Sigmoid colon (tissue), 7 donors: ENCODE results near the gene CDC14B. TPM values are rescaled to one million over a fixed set of nuclear protein-coding genes. Genes with fewer than 3 reads are reported as not detected.

Experiments used
- DNase-seq: peaks from one replicate; pipeline ENCODE4 v3.0.0-alpha.2; 2019
- H3K27ac ChIP-seq, 4 donors: fragments of 200-600 bp; sonication (generic); one replicate each; pipeline ENCODE4 v1.5.1; 2016 to 2019; ENCODE audit warnings: mild to moderate bottlenecking in 1 of 4
- H3K27me3 ChIP-seq, 3 donors: fragments of 200-600 bp; sonication (generic); one replicate each; pipeline ENCODE4 v1.5.1; 2019; ENCODE audit warnings: mild to moderate bottlenecking in 1 of 3
- H3K36me3 ChIP-seq, 4 donors: fragments of 200-600 bp; sonication (generic); one replicate each; pipeline ENCODE4 v1.5.1; 2016 to 2019
- H3K4me1 ChIP-seq, 4 donors: fragments of 200-600 bp; sonication (generic); one replicate each; pipeline ENCODE4 v1.5.1; 2017 to 2019
- H3K4me3 ChIP-seq, 4 donors: fragments of 200-600 bp; sonication (generic); one replicate each; pipeline ENCODE4 v1.5.1; 2017 to 2019; ENCODE audit warnings: mild to moderate bottlenecking in 2 of 4, moderate library complexity in 1 of 4
- H3K9me3 ChIP-seq, 4 donors: fragments of 200-600 bp in 3 of 4; sonication (generic) in 3 of 4; one replicate each; pipeline versions ENCODE4 v1.5.1 to v1.6.1; 2013 to 2019
- EP300 ChIP-seq, 4 donors: sonication (generic); formaldehyde crosslinking; IDR thresholded peaks; one replicate each; pipeline ENCODE4 v1.6.1; 2017; ENCODE audit warnings: antibody characterized with exemption in 4 of 4
- POLR2A ChIP-seq, 2 donors: fragments of 450-650 bp; IDR thresholded peaks; one replicate each; pipeline ENCODE4 v1.6.1; 2016; ENCODE audit warnings: antibody characterized with exemption in 2 of 2, mild to moderate bottlenecking in 2 of 2, moderate library complexity in 2 of 2
- POLR2AphosphoS5 ChIP-seq, 4 donors: sonication (generic); formaldehyde crosslinking; IDR thresholded peaks; one replicate each; pipeline ENCODE4 v1.6.1; 2017; ENCODE audit warnings: antibody characterized with exemption in 4 of 4
- WGBS, 2 donors: extraction: QIAGEN DNeasy Blood & Tissue Kit; methylation state at CpG; one replicate each; pipeline ENCODE4 v1.1.7; 2013; 5-methylcytosine and 5-hydroxymethylcytosine counted together
- intact Hi-C: fragments of 100-400 bp; cut with DNase I; formaldehyde crosslinking; loops from one replicate; pipeline ENCODE4 v1.15.1; 2023
- polyA plus RNA-seq, 3 donors: library from polyadenylated mRNA; stranded (reverse); fragments of 200-250 nt; gene quantifications; one replicate each; pipeline ENCODE4 v1.2.3, GENCODE V29; 2013
- total RNA-seq, 4 donors: library from RNA; depleted of rRNA; stranded (reverse); fragments of >200 nt; gene quantifications; one replicate each; pipeline ENCODE4 v1.1.0, GENCODE V29; 2016
- TF ChIP-seq, protein P1 (sequence below), 4 experiments: fragments of 450-650 bp in 3 of 4; fragments of 200-600 bp in 1 of 4; IDR thresholded peaks; one replicate each; pipeline ENCODE4 v1.5.1; 2016 to 2019; ENCODE audit warnings: antibody characterized with exemption in 4 of 4, mild to moderate bottlenecking in 3 of 4, moderate library complexity in 2 of 4
- donor health status: healthy with polysubstance abuse.
- donor health status: Bipolar disorder and iron deficiency.
- donor health status: healthy.

The CDC14B gene
- total and polyA plus RNA-seq, 7 donors, result 5.6 to 35.7 (median 12.5) TPM

DNA sequence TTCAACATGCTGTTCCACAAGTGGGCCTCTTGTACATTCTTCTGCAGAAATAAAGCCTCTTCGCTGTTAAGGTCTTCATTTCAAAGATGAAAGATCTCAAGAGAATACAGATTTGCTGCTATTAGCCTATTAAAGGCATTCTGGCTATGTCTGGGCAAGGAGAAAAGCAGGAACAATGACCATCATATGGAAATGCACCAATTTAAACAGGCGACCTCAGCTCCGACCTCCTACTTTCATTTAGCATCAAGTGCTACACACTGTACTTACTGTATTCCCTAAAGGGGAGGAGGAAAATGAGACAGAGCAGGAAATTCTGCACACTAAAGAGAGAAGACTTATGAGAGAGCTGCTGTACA, 104.9 kb downstream of the CDC14B start:
- intact Hi-C loops, result no loop called here
- Histone ChIP-seq H3K36me3 (peaks cover 0 to 31% (median 4%) of the 10 kb centered on the region in 4 donors), H3K4me3 (no peak overlapping the region), H3K27ac (peak overlapping the region; percentile 16 to 75 (median 36)), H3K4me1 (peaks cover 0 to 12% (median 0%) of the 10 kb centered on the region in 4 donors), H3K27me3 (no peaks in the 10 kb centered on the region), H3K9me3 (no peaks in the 10 kb centered on the region)
- WGBS, 2 donors, result 85 to 89% methylated on average over 3 of the region's 3 CpGs
- no peak for DNase-seq
- TF ChIP-seq POLR2AphosphoS5 (IDR thresholded peaks at IDR 0.05) (no peak), POLR2A (IDR thresholded peaks at IDR 0.05) (no peak), EP300 (IDR thresholded peaks at IDR 0.05) (no peak)
- TF ChIP-seq, protein P1, sequence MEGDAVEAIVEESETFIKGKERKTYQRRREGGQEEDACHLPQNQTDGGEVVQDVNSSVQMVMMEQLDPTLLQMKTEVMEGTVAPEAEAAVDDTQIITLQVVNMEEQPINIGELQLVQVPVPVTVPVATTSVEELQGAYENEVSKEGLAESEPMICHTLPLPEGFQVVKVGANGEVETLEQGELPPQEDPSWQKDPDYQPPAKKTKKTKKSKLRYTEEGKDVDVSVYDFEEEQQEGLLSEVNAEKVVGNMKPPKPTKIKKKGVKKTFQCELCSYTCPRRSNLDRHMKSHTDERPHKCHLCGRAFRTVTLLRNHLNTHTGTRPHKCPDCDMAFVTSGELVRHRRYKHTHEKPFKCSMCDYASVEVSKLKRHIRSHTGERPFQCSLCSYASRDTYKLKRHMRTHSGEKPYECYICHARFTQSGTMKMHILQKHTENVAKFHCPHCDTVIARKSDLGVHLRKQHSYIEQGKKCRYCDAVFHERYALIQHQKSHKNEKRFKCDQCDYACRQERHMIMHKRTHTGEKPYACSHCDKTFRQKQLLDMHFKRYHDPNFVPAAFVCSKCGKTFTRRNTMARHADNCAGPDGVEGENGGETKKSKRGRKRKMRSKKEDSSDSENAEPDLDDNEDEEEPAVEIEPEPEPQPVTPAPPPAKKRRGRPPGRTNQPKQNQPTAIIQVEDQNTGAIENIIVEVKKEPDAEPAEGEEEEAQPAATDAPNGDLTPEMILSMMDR (IDR thresholded peaks at IDR 0.05), result no peak

- TF ChIP-seq POLR2A (IDR thresholded peaks at IDR 0.05), result no peak
- Histone ChIP-seq H3K4me3 (no peak overlapping the region), H3K4me1 (peaks cover 0 to 12% (median 0%) of the 10 kb centered on the region in 4 donors), H3K27me3 (no peaks in the 10 kb centered on the region), H3K27ac (peak overlapping the region; percentile 16 to 75 (median 36)), H3K9me3 (no peaks in the 10 kb centered on the region), H3K36me3 (peaks cover 0 to 35% (median 4%) of the 10 kb centered on the region in 4 donors)
- no peak for DNase-seq
- WGBS, 2 donors, result 86 to 90% methylated on average over 9 of the region's 9 CpGs
- intact Hi-C loops, result no loop called here
These were observed 105.4 kb downstream of the CDC14B start for GRCh38 chr9:96514108-96514799.

- Histone ChIP-seq H3K4me1 (peaks cover 0 to 12% (median 0%) of the 10 kb centered on the region in 4 donors), H3K27ac (peak overlapping the region in 2 of 4 donors; percentile 40 to 75)
- 97 to 98% methylated on average over 5 of the region's 5 CpGs for WGBS, 2 donors
These were observed 106.0 kb downstream of the CDC14B start for GRCh38 chr9:96513622-96514021.

DNA sequence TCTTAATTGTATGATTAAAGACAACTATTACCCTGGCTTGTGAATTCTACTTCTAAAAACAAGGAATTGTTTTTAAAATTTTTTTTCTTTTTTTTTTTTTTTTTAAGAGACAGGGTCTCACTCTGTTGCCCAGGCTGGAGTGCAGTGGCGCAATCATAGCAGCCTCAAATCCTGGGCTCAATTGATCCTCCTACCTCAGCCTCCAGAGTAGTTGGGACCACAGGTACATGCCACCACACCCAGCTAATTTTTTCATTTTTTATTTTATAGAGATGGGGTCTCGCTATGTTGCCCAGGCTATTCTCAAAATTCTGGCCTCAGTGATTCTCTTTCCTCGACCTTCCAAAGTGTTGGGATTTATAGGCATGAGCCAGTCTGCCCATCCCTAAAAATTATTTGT, 107.4 kb downstream of the CDC14B start:
- intact Hi-C loops, result no loop called here
- Histone ChIP-seq H3K27me3 (no peaks in the 10 kb centered on the region), H3K4me3 (no peak overlapping the region), H3K27ac (no peak overlapping the region), H3K36me3 (peaks cover 0 to 42% (median 4%) of the 10 kb centered on the region in 4 donors), H3K4me1 (peaks cover 0 to 12% (median 0%) of the 10 kb centered on the region in 4 donors), H3K9me3 (no peaks in the 10 kb centered on the region)
- no peak for DNase-seq
- WGBS, 2 donors, result 93 to 94% methylated on average over 3 of the region's 3 CpGs
- no peak for TF ChIP-seq POLR2AphosphoS5 (IDR thresholded peaks at IDR 0.05)
- no peak for TF ChIP-seq POLR2A (IDR thresholded peaks at IDR 0.05)
- TF ChIP-seq, protein P1 (IDR thresholded peaks at IDR 0.05), result no peak
- no peak for TF ChIP-seq EP300 (IDR thresholded peaks at IDR 0.05)

More at GRCh38 chr9:96513622-96514021, 106.0 kb downstream of the CDC14B start:
- no peak overlapping the region for H3K4me3 ChIP-seq
- TF ChIP-seq EP300 (IDR thresholded peaks at IDR 0.05) (no peak), POLR2AphosphoS5 (IDR thresholded peaks at IDR 0.05) (no peak), POLR2A (IDR thresholded peaks at IDR 0.05) (no peak)
- TF ChIP-seq, protein P1 (IDR thresholded peaks at IDR 0.05), result no peak
- no peaks in the 10 kb centered on the region for H3K9me3 ChIP-seq
- H3K27me3 ChIP-seq, result no peaks in the 10 kb centered on the region
- H3K36me3 ChIP-seq, result peaks cover 0 to 38% (median 4%) of the 10 kb centered on the region in 4 donors
- intact Hi-C loops, result no loop called here
- DNase-seq, result no peak

GRCh38 chr9:96510258-96510657, 109.4 kb downstream of the CDC14B start:
- Histone ChIP-seq H3K4me3 (no peak overlapping the region), H3K27ac (no peak overlapping the region), H3K4me1 (peaks cover 0 to 7% (median 0%) of the 10 kb centered on the region in 4 donors), H3K36me3 (peaks cover 0 to 55% (median 4%) of the 10 kb centered on the region in 4 donors), H3K9me3 (no peaks in the 10 kb centered on the region), H3K27me3 (no peaks in the 10 kb centered on the region)
- TF ChIP-seq POLR2A (IDR thresholded peaks at IDR 0.05) (no peak), EP300 (IDR thresholded peaks at IDR 0.05) (no peak), POLR2AphosphoS5 (IDR thresholded peaks at IDR 0.05) (no peak)
- TF ChIP-seq, protein P1 (IDR thresholded peaks at IDR 0.05), result no peak
- no peak for DNase-seq
- intact Hi-C loops, result no loop called here
- 79 to 85% methylated on average over 4 of the region's 4 CpGs for WGBS, 2 donors
